Colonic mucosa (tissue), 4 donors: Measurements from ENCODE around the gene BFSP2. TPM values are rescaled to one million over a fixed set of nuclear protein-coding genes. Genes with fewer than 3 reads are reported as not detected.

Experiments used
- DNase-seq: peaks from one replicate; pipeline ENCODE4 v3.0.0-alpha.2; 2020
- H3K27ac ChIP-seq: fragments of 200-600 bp; one replicate; pipeline ENCODE4 v1.8.0; 2021
- H3K27me3 ChIP-seq: fragments of 200-600 bp; one replicate; pipeline ENCODE4 v1.8.0; 2021
- H3K36me3 ChIP-seq: fragments of 200-600 bp; one replicate; pipeline ENCODE4 v1.8.0; 2021
- H3K4me1 ChIP-seq: fragments of 200-600 bp; one replicate; pipeline ENCODE4 v1.8.0; 2021; ENCODE audit warnings: mild to moderate bottlenecking
- H3K4me3 ChIP-seq: fragments of 200-600 bp; one replicate; pipeline ENCODE4 v1.8.0; 2021
- H3K9ac ChIP-seq, 2 donors: one replicate each; pipeline ENCODE4 v1.7.0; 2013; ENCODE audit warnings: control low read depth in 2 of 2, low read depth in 2 of 2, low read length in 2 of 2
- H3K9me3 ChIP-seq: fragments of 200-600 bp; one replicate; pipeline ENCODE4 v1.8.0; 2021
- intact Hi-C: fragments of 100-400 bp; cut with DNase I; formaldehyde crosslinking; loops from one replicate; pipeline ENCODE4 v1.14.1; 2022
- total RNA-seq, 2 donors: library from RNA; stranded (reverse); fragmentation: NEBNext Ultra II Directional in 1 of 2; extraction: Animal tissue kit (Norgen Biotek cat#: 25700) in 1 of 2; gene quantifications; one replicate each; pipeline ENCODE4 v1.2.1, GENCODE V29; 2021
- TF ChIP-seq, protein P1 (sequence below): fragments of 200-600 bp; IDR thresholded peaks from one replicate; pipeline ENCODE4 v1.8.0; 2022; ENCODE audit warnings: antibody characterized with exemption, mild to moderate bottlenecking
- donor health status: healthy.
- donor health status: DM: no; HTN: no; CAD: no.
- donor health status: DM: no; HTN: no; CAD: no.

The BFSP2 gene
- total RNA-seq, 2 donors from 2014 or later = 0.64 TPM; not detected in 1

DNA sequence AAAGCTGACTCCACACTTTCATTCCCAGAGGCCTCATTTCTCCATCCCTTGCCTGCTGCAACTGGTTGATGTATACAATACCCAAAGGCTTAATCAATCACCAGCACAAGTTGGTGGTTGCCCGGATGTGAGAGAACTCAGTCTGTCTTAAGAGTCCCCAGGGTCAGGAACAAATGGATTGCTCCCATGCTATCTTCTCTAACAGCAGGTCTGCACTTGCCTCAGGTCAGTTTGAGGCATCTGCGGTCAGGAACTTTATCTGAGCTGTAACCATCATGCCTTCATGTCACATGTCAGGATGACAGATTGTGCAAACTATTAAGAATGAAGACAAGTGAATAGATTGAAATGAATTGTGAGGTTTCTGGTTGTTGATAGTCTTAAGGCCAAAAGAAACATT, 56.1 kb downstream of the BFSP2 start:
- Histone ChIP-seq H3K4me3 (no peak overlapping the region), H3K9me3 (no peaks in the 10 kb centered on the region), H3K4me1 (no peaks in the 10 kb centered on the region), H3K27me3 (no peaks in the 10 kb centered on the region), H3K36me3 (no peaks in the 10 kb centered on the region), H3K27ac (no peak overlapping the region), H3K9ac (no peak overlapping the region)
- TF ChIP-seq, protein P1, sequence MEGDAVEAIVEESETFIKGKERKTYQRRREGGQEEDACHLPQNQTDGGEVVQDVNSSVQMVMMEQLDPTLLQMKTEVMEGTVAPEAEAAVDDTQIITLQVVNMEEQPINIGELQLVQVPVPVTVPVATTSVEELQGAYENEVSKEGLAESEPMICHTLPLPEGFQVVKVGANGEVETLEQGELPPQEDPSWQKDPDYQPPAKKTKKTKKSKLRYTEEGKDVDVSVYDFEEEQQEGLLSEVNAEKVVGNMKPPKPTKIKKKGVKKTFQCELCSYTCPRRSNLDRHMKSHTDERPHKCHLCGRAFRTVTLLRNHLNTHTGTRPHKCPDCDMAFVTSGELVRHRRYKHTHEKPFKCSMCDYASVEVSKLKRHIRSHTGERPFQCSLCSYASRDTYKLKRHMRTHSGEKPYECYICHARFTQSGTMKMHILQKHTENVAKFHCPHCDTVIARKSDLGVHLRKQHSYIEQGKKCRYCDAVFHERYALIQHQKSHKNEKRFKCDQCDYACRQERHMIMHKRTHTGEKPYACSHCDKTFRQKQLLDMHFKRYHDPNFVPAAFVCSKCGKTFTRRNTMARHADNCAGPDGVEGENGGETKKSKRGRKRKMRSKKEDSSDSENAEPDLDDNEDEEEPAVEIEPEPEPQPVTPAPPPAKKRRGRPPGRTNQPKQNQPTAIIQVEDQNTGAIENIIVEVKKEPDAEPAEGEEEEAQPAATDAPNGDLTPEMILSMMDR = no peak
- intact Hi-C loops = no loop called here
- no peak for DNase-seq

DNA sequence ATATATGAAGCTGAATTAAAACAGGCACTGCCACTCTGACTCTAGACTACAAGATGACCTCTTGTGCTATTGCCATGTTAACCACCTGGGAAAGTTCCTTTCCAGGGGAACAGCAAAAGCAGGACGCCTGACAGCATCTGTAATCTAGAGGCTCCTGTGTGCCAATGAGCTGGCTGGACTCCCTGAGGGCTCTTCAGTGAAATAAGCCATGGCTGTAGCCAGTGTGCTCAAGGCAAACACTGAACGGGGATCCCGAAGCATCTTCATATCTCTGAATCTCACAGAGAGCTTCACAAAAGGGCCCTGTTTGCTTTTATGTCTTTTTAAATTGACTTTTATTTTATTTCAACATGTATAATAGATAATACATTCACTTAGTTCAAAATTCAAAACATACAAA, 57.2 kb downstream of the BFSP2 start:
- intact Hi-C loops = no loop called here
- no peaks in the 10 kb centered on the region for H3K9me3 ChIP-seq
- TF ChIP-seq, protein P1 = no peak
- no peak overlapping the region for H3K27ac ChIP-seq
- no peak for DNase-seq
- no peaks in the 10 kb centered on the region for H3K36me3 ChIP-seq
- no peaks in the 10 kb centered on the region for H3K27me3 ChIP-seq
- H3K9ac ChIP-seq = no peak overlapping the region
- no peak overlapping the region for H3K4me3 ChIP-seq
- H3K4me1 ChIP-seq = no peaks in the 10 kb centered on the region

DNA sequence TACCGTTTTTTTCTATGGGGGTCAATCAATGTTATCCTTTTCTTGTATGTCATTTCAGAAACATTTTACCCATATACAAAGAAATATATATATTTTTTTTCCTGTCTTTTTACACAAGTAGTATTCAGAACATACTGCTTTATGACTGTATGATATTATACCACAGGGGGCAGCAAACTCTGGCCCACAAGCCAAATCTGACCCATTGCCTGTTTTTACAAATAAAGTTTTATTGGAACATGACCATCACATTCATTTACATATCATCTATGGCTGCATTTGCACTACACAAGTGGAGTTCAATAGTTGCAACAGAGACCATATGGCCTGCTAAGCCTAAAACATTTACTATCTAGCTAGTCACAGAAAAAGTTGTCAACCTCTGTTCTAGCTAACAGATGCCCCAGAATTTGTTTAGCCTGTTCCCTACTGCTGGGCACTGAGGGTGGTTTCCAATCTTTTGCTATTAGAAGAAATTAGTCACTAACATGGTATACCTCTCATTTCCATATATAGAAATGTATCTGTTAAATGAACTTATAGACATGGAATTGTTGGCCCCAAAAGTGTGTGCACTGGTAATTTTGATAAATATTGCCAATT, 57.7 kb downstream of the BFSP2 start:
- H3K9ac ChIP-seq = no peak overlapping the region

DNA sequence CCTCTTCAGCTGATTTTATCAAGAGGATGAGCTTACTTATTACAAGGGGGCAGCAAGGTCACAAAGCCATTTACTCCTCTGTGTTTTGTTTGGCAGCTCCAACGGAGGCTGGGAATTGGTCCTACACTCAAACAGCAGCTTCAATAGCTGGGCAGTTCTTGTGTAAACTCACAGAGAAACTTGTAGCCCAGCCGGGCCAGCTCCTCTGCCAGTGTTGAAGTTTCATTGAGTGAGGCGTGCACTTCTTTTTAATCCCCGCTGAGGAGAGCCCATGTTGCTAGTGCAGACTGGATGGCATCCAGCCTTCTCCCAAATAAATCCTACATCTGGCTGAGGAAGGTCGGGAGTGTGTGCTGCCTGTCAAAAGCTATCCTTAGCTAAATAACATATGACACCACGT, 59.5 kb downstream of the BFSP2 start:
- H3K4me1 ChIP-seq = peaks cover 4% of the 10 kb centered on the region
- no peak overlapping the region for H3K4me3 ChIP-seq
- H3K9me3 ChIP-seq = no peaks in the 10 kb centered on the region
- no peak overlapping the region for H3K9ac ChIP-seq
- no peak overlapping the region for H3K27ac ChIP-seq
- DNase-seq = no peak
- H3K27me3 ChIP-seq = no peaks in the 10 kb centered on the region
- H3K36me3 ChIP-seq = no peaks in the 10 kb centered on the region
- intact Hi-C loops = no loop called here
- TF ChIP-seq, protein P1 = no peak

More for the DNA sequence above, 57.7 kb downstream of the BFSP2 start:
- Histone ChIP-seq H3K27me3 (no peaks in the 10 kb centered on the region), H3K4me3 (no peak overlapping the region), H3K9me3 (no peaks in the 10 kb centered on the region), H3K36me3 (no peaks in the 10 kb centered on the region), H3K4me1 (no peaks in the 10 kb centered on the region), H3K27ac (no peak overlapping the region)
- TF ChIP-seq, protein P1 = peak; percentile 10
- intact Hi-C loops = no loop called here
- DNase-seq = no peak

DNA sequence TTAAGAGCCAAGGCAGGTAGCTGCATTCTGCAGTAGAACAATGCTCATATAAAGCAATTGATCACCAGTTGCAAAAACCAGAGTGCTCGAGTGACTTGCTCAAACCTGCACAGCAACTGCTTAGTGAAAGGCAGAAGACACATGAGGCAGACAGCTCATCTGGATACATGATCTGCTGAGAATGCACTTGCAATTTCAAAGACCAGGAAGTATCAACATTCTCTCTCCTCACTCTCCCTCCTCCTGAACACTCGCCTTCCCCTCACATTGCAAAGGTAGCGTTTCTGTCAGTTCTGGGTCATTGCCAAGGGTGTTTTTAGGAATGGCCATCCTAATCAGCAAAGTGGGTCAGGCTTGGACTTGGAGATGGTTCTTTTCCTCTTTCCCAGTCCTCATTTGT, 61.0 kb downstream of the BFSP2 start:
- peaks cover 4% of the 10 kb centered on the region for H3K4me1 ChIP-seq
- H3K27ac ChIP-seq = no peak overlapping the region
- no peak for DNase-seq
- H3K9ac ChIP-seq = peak overlapping the region in 1 of 2 donors; percentile 38
- TF ChIP-seq, protein P1 = no peak
- no peaks in the 10 kb centered on the region for H3K36me3 ChIP-seq
- no peaks in the 10 kb centered on the region for H3K27me3 ChIP-seq
- intact Hi-C loops = loop anchor here (10.0 kb wide), 1 partner anchor 114 kb away; the partner anchor contains the start of gene CDV3
- no peak overlapping the region for H3K4me3 ChIP-seq
- no peaks in the 10 kb centered on the region for H3K9me3 ChIP-seq
